GM13977 (cell line): Measurements from ENCODE around the gene ST6GALNAC3.

Source experiments
- DNase-seq: peaks from one replicate; pipeline ENCODE4 v3.0.0; 2012; ENCODE audit warnings: low spot score
- in situ Hi-C: fragments of 300-500 bp; cut with MboI; formaldehyde crosslinking; loops from one replicate; pipeline ENCODE4 v1.12.0; 2022; ENCODE audit warnings: low sequenced_read_pairs, low pct_unique_long_range_greater_than_20kb, mixed read lengths, inconsistent platforms; ENCODE audit not compliant: unreplicated experiment
- TF ChIP-seq, protein P1 (sequence below): IDR thresholded peaks from 2 replicates; pipeline ENCODE4 v1.5.1; 2012; ENCODE audit warnings: mild to moderate bottlenecking, control low read depth; ENCODE audit not compliant: insufficient read depth; ENCODE audit errors: extremely low read depth, missing control alignments

The ST6GALNAC3 gene

DNA sequence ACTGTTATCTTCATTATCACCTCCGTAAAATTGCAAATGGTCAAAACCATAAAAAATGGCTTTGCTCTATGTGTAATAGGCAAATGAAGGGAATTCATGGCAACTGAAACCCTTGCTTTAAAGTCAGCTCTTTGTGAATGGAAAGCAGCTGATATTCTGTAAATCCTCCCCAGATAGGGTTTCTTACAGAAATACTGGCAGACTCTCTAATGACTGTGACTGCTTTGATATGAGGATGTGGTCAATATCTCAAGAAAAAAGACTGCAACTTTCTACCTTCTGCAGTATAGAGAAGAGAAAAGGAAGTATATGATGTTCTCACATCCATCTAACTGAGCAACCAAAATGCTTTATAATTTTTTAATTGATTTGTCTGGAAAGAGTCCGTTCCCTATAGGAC lies 193.1 kb downstream of the ST6GALNAC3 start:
- no peak for DNase-seq
- in situ Hi-C loops, result no loop called here

DNA sequence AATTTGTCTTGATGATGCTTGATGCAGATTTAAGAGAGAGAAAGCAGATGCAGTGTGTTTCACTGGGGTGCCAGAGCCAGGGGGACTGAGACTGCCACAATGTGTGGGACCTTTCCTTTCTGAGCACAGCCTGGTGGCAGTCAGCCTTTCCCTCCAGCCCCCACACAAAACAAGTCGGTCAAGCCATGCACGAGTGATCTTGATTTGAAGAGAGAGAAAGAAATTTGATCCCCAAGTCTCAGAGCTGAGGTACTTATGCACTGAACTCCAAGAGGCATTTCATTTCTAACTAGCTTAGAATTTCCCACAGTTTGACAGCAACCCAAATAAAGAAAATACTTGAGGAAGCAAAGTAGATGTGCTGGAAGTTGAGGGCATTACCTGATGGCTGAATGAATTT lies 193.8 kb downstream of the ST6GALNAC3 start:
- TF ChIP-seq, protein P1, sequence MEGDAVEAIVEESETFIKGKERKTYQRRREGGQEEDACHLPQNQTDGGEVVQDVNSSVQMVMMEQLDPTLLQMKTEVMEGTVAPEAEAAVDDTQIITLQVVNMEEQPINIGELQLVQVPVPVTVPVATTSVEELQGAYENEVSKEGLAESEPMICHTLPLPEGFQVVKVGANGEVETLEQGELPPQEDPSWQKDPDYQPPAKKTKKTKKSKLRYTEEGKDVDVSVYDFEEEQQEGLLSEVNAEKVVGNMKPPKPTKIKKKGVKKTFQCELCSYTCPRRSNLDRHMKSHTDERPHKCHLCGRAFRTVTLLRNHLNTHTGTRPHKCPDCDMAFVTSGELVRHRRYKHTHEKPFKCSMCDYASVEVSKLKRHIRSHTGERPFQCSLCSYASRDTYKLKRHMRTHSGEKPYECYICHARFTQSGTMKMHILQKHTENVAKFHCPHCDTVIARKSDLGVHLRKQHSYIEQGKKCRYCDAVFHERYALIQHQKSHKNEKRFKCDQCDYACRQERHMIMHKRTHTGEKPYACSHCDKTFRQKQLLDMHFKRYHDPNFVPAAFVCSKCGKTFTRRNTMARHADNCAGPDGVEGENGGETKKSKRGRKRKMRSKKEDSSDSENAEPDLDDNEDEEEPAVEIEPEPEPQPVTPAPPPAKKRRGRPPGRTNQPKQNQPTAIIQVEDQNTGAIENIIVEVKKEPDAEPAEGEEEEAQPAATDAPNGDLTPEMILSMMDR, result no peak
- DNase-seq, result no peak
- in situ Hi-C loops, result no loop called here

More for the DNA sequence above, 193.1 kb downstream of the ST6GALNAC3 start:
- TF ChIP-seq, protein P1, result no peak

DNA sequence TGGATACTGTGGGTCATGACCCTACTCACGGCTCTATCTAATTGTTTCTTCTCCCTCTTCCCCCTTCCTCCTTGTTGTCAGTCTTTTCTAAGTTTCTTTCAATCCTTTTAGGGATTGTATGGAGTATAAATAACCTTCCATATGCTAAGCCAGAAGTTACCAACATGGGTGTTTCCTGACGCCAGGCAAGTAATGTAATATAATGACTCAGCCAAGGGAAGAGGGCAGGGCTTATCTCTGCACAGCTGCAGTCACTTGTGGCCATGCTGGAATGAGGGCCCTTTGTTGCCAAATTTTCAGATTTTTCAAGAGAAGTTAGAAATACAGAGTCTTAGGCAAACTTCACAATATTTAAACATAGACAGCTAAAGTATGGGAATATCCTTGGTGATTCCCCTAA lies 194.6 kb downstream of the ST6GALNAC3 start:
- in situ Hi-C loops, result no loop called here
- DNase-seq, result no peak

DNA sequence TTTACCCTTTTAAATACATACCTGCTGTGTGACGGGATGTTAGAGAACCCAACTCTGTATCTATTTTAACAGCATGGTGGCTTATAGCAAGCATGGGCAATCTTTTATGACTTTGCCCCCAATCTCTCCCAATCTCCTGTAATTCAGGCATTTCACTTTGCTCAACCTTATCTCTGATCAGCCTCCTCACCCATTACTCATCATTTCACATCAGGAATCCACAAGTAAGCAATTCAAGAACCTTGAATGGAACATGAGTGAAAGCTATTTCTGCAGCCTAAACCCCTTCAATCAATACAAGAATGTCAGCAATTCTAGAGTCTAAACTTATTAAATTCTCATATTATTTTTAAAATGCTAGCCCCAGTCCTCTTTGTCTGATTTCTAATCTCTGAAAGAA lies 199.8 kb downstream of the ST6GALNAC3 start:
- TF ChIP-seq, protein P1, result no peak
- in situ Hi-C loops, result no loop called here
- no peak for DNase-seq

More for the DNA sequence above, 194.6 kb downstream of the ST6GALNAC3 start:
- TF ChIP-seq, protein P1, result no peak

DNA sequence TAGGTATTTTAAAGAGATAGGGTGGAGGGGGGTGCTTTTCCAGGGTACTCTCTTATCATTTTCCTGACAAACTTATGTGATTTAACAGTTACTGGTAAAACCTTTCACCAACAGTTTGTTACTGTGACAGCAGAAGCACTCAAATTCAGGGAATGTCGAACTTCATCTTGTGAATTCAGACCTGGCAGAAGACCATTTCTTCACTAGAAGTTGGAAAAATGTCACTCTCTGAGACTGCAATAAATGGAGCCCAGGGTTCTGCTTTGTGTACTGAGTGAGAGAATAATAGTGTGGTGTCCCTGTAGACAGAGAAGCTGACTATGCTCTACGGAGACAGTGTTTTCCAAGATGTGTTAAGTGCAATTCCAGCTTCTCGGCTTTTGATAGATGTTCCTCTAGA lies 200.2 kb downstream of the ST6GALNAC3 start:
- no peak for DNase-seq
- in situ Hi-C loops, result no loop called here
- TF ChIP-seq, protein P1, result no peak

DNA sequence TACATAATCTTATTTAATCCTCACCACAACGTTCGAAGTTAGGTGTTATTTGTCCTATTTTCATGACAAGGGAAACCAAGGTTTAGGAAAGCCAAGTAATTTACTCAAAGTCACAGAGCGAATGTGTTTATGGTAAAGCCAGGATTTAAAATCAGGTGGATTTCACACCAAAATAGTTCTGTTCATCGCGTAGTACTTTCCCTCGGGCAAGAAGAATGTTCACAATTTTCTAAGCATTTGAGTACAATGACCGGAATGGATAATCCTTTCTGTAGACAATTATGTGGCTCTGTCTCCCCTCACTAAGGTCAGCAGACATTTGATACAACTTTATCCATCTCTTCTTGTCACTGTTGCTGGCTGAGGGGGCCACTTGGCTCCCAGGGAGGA lies 204.2 kb downstream of the ST6GALNAC3 start:
- TF ChIP-seq, protein P1, result no peak
- in situ Hi-C loops, result no loop called here
- DNase-seq, result no peak
